HCT116 (cell line): ENCODE results near the gene NCAN. TPM values are rescaled to one million over a fixed set of nuclear protein-coding genes. Genes with fewer than 3 reads are reported as not detected.

ENCODE experiments used
- ATAC-seq: fragments of 200-7000 bp; cut with Tn5 transposase; 2 replicates; pipeline ENCODE4 v1.9.1; 2020; ENCODE audit warnings: mild to moderate bottlenecking, moderate library complexity
- BruUV-seq: library from RNA; stranded (reverse); fragments of 400-500 nt; replicated peaks from 2 replicates; lab custom pipeline; 2021; lab: Mats Ljungman, UMichigan
- CTCF ChIA-PET: fragments of 300-600 bp; sonication (Branson Sonifier 250); formaldehyde crosslinking; loops from one replicate; lab custom pipeline; 2021; ENCODE audit warnings: antibody characterized with exemption; lab: Charles Lee
- POLR2A ChIA-PET: fragments of 300-600, 350-600 bp; sonication (Branson Sonifier 250); formaldehyde crosslinking; loops from one replicate; lab custom pipeline; 2021; ENCODE audit warnings: antibody characterized with exemption; lab: Charles Lee
- RAD21 ChIA-PET, 2 experiments: fragments of 300-600 bp; sonication (Branson Sonifier 250); formaldehyde crosslinking; loops; one replicate each; lab custom pipeline; 2023; ENCODE audit warnings: low total read pairs in 2 of 2; ENCODE audit not compliant: uncharacterized antibody in 2 of 2, unreplicated experiment in 2 of 2, low non-redundant PET in 1 of 2; lab: Charles Lee
- DNase-seq: peaks from one replicate; pipeline ENCODE4 v3.0.0-alpha.2; 2010; ENCODE audit warnings: low read depth, low spot score
- H2AFZ ChIP-seq: fragments of 200-600 bp; shearing (Covaris generic), sonication (generic); 2 replicates; pipeline ENCODE4 v1.6.1; 2017; ENCODE audit warnings: low read depth, mixed run types, mixed read lengths, antibody characterized with exemption, low read length; ENCODE audit not compliant: poor library complexity, severe bottlenecking
- H3K27ac ChIP-seq: 2 replicates; pipeline ENCODE4 v1.5.1; 2012; ENCODE audit warnings: low read depth, low read length
- H3K27me3 ChIP-seq: fragments of 200-600 bp; sonication (generic); 2 replicates; pipeline ENCODE4 v1.6.1; 2016; ENCODE audit warnings: mixed run types, low read length, mixed read lengths; ENCODE audit not compliant: insufficient read depth
- H3K36me3 ChIP-seq, 2 experiments: fragments of 200-500 bp in 1 of 2; fragments of 200-600 bp in 1 of 2; sonication (Bioruptor generic) in 1 of 2; sonication (generic) in 1 of 2; 2 replicates each; pipeline versions ENCODE4 v1.5.1 to v1.6.1; 2014 to 2016; ENCODE audit warnings: low read length in 2 of 2, inconsistent platforms in 1 of 2, mixed read lengths in 1 of 2, mixed run types in 1 of 2; ENCODE audit not compliant: insufficient read depth in 2 of 2, control insufficient read depth in 1 of 2
- H3K4me1 ChIP-seq, 2 experiments: fragments of 200-600 bp in 1 of 2; sonication (generic) in 1 of 2; 2 replicates each; pipeline versions ENCODE4 v1.5.1 to v1.6.1; 2012 to 2017; ENCODE audit warnings: low read length in 2 of 2, inconsistent platforms in 1 of 2, mild to moderate bottlenecking in 1 of 2, mixed read lengths in 1 of 2, mixed run types in 1 of 2, moderate library complexity in 1 of 2; ENCODE audit not compliant: insufficient read depth in 2 of 2, control insufficient read depth in 1 of 2
- H3K4me2 ChIP-seq: fragments of 200-600 bp; sonication (generic); 2 replicates; pipeline ENCODE4 v1.6.1; 2017; ENCODE audit warnings: mixed run types, low read length, mixed read lengths
- H3K4me3 ChIP-seq, 2 experiments: fragments of 200-600 bp in 1 of 2; sonication (generic) in 1 of 2; replicated peaks in 1 of 2; 2 replicates each; pipeline ENCODE4 v1.5.1; 2011 to 2016; ENCODE audit warnings: low read length in 2 of 2, control low read depth in 1 of 2, low read depth in 1 of 2, mild to moderate bottlenecking in 1 of 2, mixed read lengths in 1 of 2, mixed run types in 1 of 2
- H3K79me2 ChIP-seq: fragments of 200-600 bp; sonication (generic); 2 replicates; pipeline ENCODE4 v1.6.1; 2017; ENCODE audit warnings: mild to moderate bottlenecking, mixed run types, low read length, moderate library complexity, mixed read lengths; ENCODE audit not compliant: insufficient read depth
- H3K9ac ChIP-seq: fragments of 200-600 bp; sonication (generic); 2 replicates; pipeline ENCODE4 v1.6.1; 2016; ENCODE audit warnings: low read length, mixed read lengths
- H3K9me2 ChIP-seq: fragments of 200-600 bp; sonication (generic), shearing (Covaris generic); 2 replicates; pipeline ENCODE4 v1.6.1; 2017; ENCODE audit warnings: mixed run types, mild to moderate bottlenecking, moderate library complexity; ENCODE audit not compliant: insufficient read depth
- H3K9me3 ChIP-seq, 2 experiments: fragments of 200-500 bp in 1 of 2; fragments of 200-600 bp in 1 of 2; sonication (Bioruptor generic) in 1 of 2; sonication (generic) in 1 of 2; 2 replicates each; pipeline ENCODE4 v1.6.1; 2014 to 2017; ENCODE audit warnings: low read length in 2 of 2, mixed read lengths in 2 of 2, inconsistent platforms in 1 of 2, low read depth in 1 of 2, mild to moderate bottlenecking in 1 of 2, mixed run types in 1 of 2, moderate library complexity in 1 of 2; ENCODE audit not compliant: control insufficient read depth in 1 of 2, insufficient read depth in 1 of 2
- H4K20me1 ChIP-seq: fragments of 200-600 bp; sonication (generic), shearing (Covaris generic); 2 replicates; pipeline ENCODE4 v1.6.1; 2017; ENCODE audit warnings: mixed run types, mild to moderate bottlenecking, moderate library complexity; ENCODE audit not compliant: insufficient read depth
- EGR1 ChIP-seq: IDR thresholded peaks from 2 replicates; pipeline ENCODE4 v1.6.1; 2012; ENCODE audit warnings: low read depth
- ELF1 ChIP-seq: IDR thresholded peaks from 2 replicates; pipeline ENCODE4 v1.6.1; 2012; ENCODE audit warnings: low read depth, borderline replicate concordance
- EZH2 ChIP-seq: fragments of 200-600 bp; sonication (generic); IDR thresholded peaks from 2 replicates; pipeline ENCODE4 v1.6.1; 2017; ENCODE audit warnings: antibody characterized with exemption, mixed run types
- FOSL1 ChIP-seq: IDR thresholded peaks from 2 replicates; pipeline ENCODE4 v1.6.1; 2012; ENCODE audit warnings: low read depth
- JUND ChIP-seq: IDR thresholded peaks from 2 replicates; pipeline ENCODE4 v1.6.1; 2012
- POLR2A ChIP-seq: IDR thresholded peaks from 2 replicates; pipeline ENCODE4 v1.7.0; 2011; ENCODE audit warnings: borderline replicate concordance; ENCODE audit not compliant: insufficient read depth, insufficient read length; ENCODE audit errors: extremely low read depth
- RAD21 ChIP-seq: IDR thresholded peaks from 2 replicates; pipeline ENCODE4 v1.6.1; 2012; ENCODE audit warnings: low read depth, mild to moderate bottlenecking
- SIN3A ChIP-seq: IDR thresholded peaks from 2 replicates; pipeline ENCODE4 v1.6.1; 2012; ENCODE audit warnings: low read depth
- SRF ChIP-seq: IDR thresholded peaks from 2 replicates; pipeline ENCODE4 v1.6.1; 2012; ENCODE audit warnings: low read depth
- TCF7L2 ChIP-seq: IDR thresholded peaks from 2 replicates; pipeline ENCODE4 v1.7.0; 2011; ENCODE audit warnings: borderline replicate concordance, inconsistent platforms; ENCODE audit not compliant: insufficient read depth, insufficient read length; ENCODE audit errors: extremely low read depth
- YY1 ChIP-seq: IDR thresholded peaks from 2 replicates; pipeline ENCODE4 v1.6.1; 2011; ENCODE audit warnings: low read length, low read depth, moderate library complexity, mild to moderate bottlenecking; ENCODE audit not compliant: insufficient replicate concordance; ENCODE audit errors: extremely low read depth
- ZNF274 ChIP-seq: fragments of 200-500 bp; sonication (Bioruptor generic); IDR thresholded peaks from 2 replicates; pipeline ENCODE4 v1.6.1; 2014; ENCODE audit warnings: mild to moderate bottlenecking, low read depth, low read length, inconsistent platforms
- intact Hi-C: fragments of 100-400 bp; cut with micrococcal nuclease; formaldehyde crosslinking; loops from 2 replicates; pipeline ENCODE4 v1.10.0; 2022
- total RNA-seq: library from RNA; stranded (reverse); gene quantifications from one replicate; pipeline ENCODE4 v1.2.1, GENCODE V29; 2021; ENCODE audit not compliant: unreplicated experiment
- TF ChIP-seq, protein P1 (sequence below): IDR thresholded peaks from 2 replicates; pipeline ENCODE4 v1.6.1; 2012; ENCODE audit warnings: low read depth
- TF ChIP-seq, protein P2 (sequence below): IDR thresholded peaks from 2 replicates; pipeline ENCODE4 v1.6.1; 2012
- TF ChIP-seq, protein P3 (sequence below): IDR thresholded peaks from 2 replicates; pipeline ENCODE4 v1.6.1; 2011; ENCODE audit warnings: mild to moderate bottlenecking, low read length, moderate library complexity; ENCODE audit not compliant: insufficient replicate concordance; ENCODE audit errors: extremely low read depth

The NCAN gene
- total RNA-seq, 1 experiment from 2014 or later: 0.07 TPM

DNA sequence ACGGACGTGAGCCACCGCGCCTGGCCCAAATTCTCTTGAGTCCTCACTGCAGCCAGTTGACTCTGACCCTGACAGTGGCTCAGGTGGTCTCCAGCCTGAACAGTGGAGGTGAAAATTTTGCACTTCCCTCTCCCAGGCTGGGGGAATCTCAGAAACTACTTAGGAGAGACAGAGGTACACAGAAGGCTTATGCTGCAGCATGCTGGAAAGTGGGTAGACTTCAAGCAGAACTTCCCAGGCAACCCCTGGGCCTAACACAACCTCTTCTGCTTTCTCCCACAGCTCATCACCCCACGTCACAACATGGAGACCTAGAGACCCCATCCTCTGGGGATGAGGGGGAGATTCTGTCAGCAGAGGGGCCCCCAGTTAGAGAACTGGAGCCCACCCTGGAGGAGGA, 14.4 kb downstream of the NCAN start:
- CTCF ChIA-PET: interaction anchor here (1.4 kb wide), 1 partner anchor 11 kb away, joined by 3 read pairs; no protein-coding TSS in a partner anchor
- H3K9ac ChIP-seq: no peak overlapping the region
- no TSS peak for BruUV-seq

More for the DNA sequence above, 14.4 kb downstream of the NCAN start:
- ChIA-PET RAD21 (no interaction called here), POLR2A (no interaction called here)
- DNase-seq: no peak
- H2AFZ ChIP-seq: no peak overlapping the region
- no peaks in the 10 kb centered on the region for H3K9me2 ChIP-seq
- no peak overlapping the region for H3K4me3 ChIP-seq
- H3K9me3 ChIP-seq: peaks cover 0 to 3% of the 10 kb centered on the region in 2 experiments; a peak in 1 of 4 replicates
- intact Hi-C loops: no loop called here
- no peaks in the 10 kb centered on the region for H3K79me2 ChIP-seq
- H3K36me3 ChIP-seq: no peaks in the 10 kb centered on the region
- no peak overlapping the region for H3K4me2 ChIP-seq
- TF ChIP-seq JUND (no peak), ZNF274 (no peak), EZH2 (no peak), SRF (no peak), EGR1 (no peak), SIN3A (no peak), POLR2A (no peak), YY1 (no peak), RAD21 (no peak), FOSL1 (no peak), TCF7L2 (no peak), ELF1 (no peak)
- TF ChIP-seq, protein P1, sequence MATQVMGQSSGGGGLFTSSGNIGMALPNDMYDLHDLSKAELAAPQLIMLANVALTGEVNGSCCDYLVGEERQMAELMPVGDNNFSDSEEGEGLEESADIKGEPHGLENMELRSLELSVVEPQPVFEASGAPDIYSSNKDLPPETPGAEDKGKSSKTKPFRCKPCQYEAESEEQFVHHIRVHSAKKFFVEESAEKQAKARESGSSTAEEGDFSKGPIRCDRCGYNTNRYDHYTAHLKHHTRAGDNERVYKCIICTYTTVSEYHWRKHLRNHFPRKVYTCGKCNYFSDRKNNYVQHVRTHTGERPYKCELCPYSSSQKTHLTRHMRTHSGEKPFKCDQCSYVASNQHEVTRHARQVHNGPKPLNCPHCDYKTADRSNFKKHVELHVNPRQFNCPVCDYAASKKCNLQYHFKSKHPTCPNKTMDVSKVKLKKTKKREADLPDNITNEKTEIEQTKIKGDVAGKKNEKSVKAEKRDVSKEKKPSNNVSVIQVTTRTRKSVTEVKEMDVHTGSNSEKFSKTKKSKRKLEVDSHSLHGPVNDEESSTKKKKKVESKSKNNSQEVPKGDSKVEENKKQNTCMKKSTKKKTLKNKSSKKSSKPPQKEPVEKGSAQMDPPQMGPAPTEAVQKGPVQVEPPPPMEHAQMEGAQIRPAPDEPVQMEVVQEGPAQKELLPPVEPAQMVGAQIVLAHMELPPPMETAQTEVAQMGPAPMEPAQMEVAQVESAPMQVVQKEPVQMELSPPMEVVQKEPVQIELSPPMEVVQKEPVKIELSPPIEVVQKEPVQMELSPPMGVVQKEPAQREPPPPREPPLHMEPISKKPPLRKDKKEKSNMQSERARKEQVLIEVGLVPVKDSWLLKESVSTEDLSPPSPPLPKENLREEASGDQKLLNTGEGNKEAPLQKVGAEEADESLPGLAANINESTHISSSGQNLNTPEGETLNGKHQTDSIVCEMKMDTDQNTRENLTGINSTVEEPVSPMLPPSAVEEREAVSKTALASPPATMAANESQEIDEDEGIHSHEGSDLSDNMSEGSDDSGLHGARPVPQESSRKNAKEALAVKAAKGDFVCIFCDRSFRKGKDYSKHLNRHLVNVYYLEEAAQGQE: no peak
- TF ChIP-seq, protein P2, sequence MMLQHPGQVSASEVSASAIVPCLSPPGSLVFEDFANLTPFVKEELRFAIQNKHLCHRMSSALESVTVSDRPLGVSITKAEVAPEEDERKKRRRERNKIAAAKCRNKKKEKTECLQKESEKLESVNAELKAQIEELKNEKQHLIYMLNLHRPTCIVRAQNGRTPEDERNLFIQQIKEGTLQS: no peak
- TF ChIP-seq, protein P3, sequence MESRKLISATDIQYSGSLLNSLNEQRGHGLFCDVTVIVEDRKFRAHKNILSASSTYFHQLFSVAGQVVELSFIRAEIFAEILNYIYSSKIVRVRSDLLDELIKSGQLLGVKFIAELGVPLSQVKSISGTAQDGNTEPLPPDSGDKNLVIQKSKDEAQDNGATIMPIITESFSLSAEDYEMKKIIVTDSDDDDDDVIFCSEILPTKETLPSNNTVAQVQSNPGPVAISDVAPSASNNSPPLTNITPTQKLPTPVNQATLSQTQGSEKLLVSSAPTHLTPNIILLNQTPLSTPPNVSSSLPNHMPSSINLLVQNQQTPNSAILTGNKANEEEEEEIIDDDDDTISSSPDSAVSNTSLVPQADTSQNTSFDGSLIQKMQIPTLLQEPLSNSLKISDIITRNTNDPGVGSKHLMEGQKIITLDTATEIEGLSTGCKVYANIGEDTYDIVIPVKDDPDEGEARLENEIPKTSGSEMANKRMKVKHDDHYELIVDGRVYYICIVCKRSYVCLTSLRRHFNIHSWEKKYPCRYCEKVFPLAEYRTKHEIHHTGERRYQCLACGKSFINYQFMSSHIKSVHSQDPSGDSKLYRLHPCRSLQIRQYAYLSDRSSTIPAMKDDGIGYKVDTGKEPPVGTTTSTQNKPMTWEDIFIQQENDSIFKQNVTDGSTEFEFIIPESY: no peak
- H3K27ac ChIP-seq: no peak overlapping the region
- H3K27me3 ChIP-seq: peaks cover 6% of the 10 kb centered on the region; the same call in 1 of the 2 replicates
- H3K4me1 ChIP-seq: peaks cover 9 to 14% of the 10 kb centered on the region in 2 experiments
- no peak for ATAC-seq
- H4K20me1 ChIP-seq: no peaks in the 10 kb centered on the region
